GM19463 (cell line): ENCODE data around the gene RASA3.

Source experiments
- ATAC-seq: cut with Tn5 transposase; IDR thresholded peaks from one replicate; pipeline ENCODE4 v1.9.1; 2021; ENCODE audit warnings: mild to moderate bottlenecking, moderate library complexity; ENCODE audit not compliant: unreplicated experiment

RASA3 gene

GRCh38 chr13:113943821-113944565, 188.4 kb downstream of the RASA3 start:
- no peak for ATAC-seq

GRCh38 chr13:113942591-113943103, 189.8 kb downstream of the RASA3 start:
- no peak for ATAC-seq

GRCh38 chr13:113941571-113942191, 190.7 kb downstream of the RASA3 start:
- no peak for ATAC-seq

- no peak for ATAC-seq
Observed at GRCh38 chr13:113939944-113940297, 192.5 kb downstream of the RASA3 start.

- no peak for ATAC-seq
Observed at GRCh38 chr13:113939129-113939943, 193.1 kb downstream of the RASA3 start.

GRCh38 chr13:113938716-113939115, 193.7 kb downstream of the RASA3 start:
- no peak for ATAC-seq

- ATAC-seq: no peak
Observed at GRCh38 chr13:113938246-113938645, 194.2 kb downstream of the RASA3 start.

GRCh38 chr13:113937527-113938180, 194.8 kb downstream of the RASA3 start:
- ATAC-seq: no peak

- ATAC-seq: no peak
Observed at GRCh38 chr13:113937073-113937472, 195.3 kb downstream of the RASA3 start.

- no peak for ATAC-seq
Observed at GRCh38 chr13:113936166-113936965, 196.1 kb downstream of the RASA3 start.

GRCh38 chr13:113935001-113935844, 197.2 kb downstream of the RASA3 start:
- ATAC-seq: no peak

GRCh38 chr13:113934576-113934975, 197.8 kb downstream of the RASA3 start:
- no peak for ATAC-seq

GRCh38 chr13:113933901-113934300, 198.5 kb downstream of the RASA3 start:
- no peak for ATAC-seq

- ATAC-seq: no peak
Observed at GRCh38 chr13:113931841-113932459, 200.5 kb downstream of the RASA3 start.

- no peak for ATAC-seq
Observed at GRCh38 chr13:113930671-113931637, 201.5 kb downstream of the RASA3 start.

GRCh38 chr13:113929628-113930615, 202.5 kb downstream of the RASA3 start:
- no peak for ATAC-seq
